Activated B cell treated with CpG ODN at 0.5 μM for 24 hours (primary cell): ENCODE results near the gene GUCY1A2. TPM values are rescaled to one million over a fixed set of nuclear protein-coding genes. Genes with fewer than 3 reads are reported as not detected.
"Not testable (repeated sequence)": the region's sequence is repeated elsewhere in the genome, so short reads cannot be mapped to it uniquely, and the experiment has no call there.

Experiments used
- ATAC-seq: fragments of 200-7000 bp; cut with Tn5 transposase; one replicate; pipeline ENCODE4 v1.10.0; 2021; ENCODE audit warnings: low read depth, mild to moderate bottlenecking, moderate library complexity
- CTCF ChIA-PET: fragments of 350-600 bp; sonication (Branson Sonifier 250); formaldehyde crosslinking; loops from one replicate; lab custom pipeline; 2021; ENCODE audit warnings: antibody characterized with exemption; lab: Charles Lee
- POLR2A ChIA-PET: fragments of 350-600 bp; sonication (Branson Sonifier 250); formaldehyde crosslinking; loops from one replicate; lab custom pipeline; 2021; ENCODE audit warnings: antibody characterized with exemption; lab: Charles Lee
- DNase-seq: peaks from one replicate; pipeline ENCODE4 v3.0.0; 2022
- H3K27ac Mint-ChIP-seq: one replicate; pipeline ENCODE4 v1.8.0; 2020; ENCODE audit warnings: mixed read lengths
- H3K27me3 Mint-ChIP-seq: one replicate; pipeline ENCODE4 v1.8.0; 2021; ENCODE audit warnings: mixed read lengths
- H3K36me3 Mint-ChIP-seq: one replicate; pipeline ENCODE4 v1.8.0; 2021; ENCODE audit warnings: low read depth, mixed read lengths
- H3K4me1 Mint-ChIP-seq: one replicate; pipeline ENCODE4 v1.8.0; 2021; ENCODE audit warnings: mixed read lengths
- H3K4me3 Mint-ChIP-seq: one replicate; pipeline ENCODE4 v1.8.0; 2020; ENCODE audit warnings: mild to moderate bottlenecking, mixed read lengths
- H3K9me3 Mint-ChIP-seq: one replicate; pipeline ENCODE4 v1.8.0; 2020; ENCODE audit warnings: mixed read lengths
- intact Hi-C: fragments of 100-400 bp; cut with micrococcal nuclease; formaldehyde crosslinking; loops from one replicate; pipeline ENCODE4 v1.15.1; 2024
- total RNA-seq: library from RNA; stranded (reverse); gene quantifications from 2 replicates; pipeline ENCODE4 v1.2.3, GENCODE V29; 2022
- TF ChIP-seq, protein P1 (sequence below): fragments of 200-600 bp; IDR thresholded peaks from one replicate; pipeline ENCODE4 v1.8.0; 2022; ENCODE audit warnings: antibody characterized with exemption, mild to moderate bottlenecking

GUCY1A2 gene
- total RNA-seq, 1 donor from 2014 or later: not detected

DNA sequence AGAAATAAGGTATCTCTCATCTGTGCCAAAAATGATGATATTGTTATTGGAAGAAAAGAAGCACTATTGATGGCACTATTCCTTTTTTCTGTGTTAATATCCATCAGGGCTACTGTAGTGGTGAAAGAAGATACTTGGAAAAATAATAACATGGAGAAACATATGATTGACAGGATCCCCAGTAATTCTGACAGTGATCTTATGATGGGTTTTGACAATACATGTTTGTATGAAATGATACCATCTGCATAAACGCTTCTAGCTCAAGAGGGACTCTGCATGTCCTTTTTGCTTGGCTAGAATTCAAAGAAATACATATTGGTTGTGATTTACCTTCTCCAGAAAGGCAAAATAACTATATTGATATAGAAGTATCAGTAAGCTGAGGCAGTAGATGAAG is 178.1 kb downstream of the GUCY1A2 start:
- DNase-seq (no peak), ATAC-seq (no peak)
- ChIA-PET CTCF (no interaction called here), POLR2A (no interaction called here)
- no peak overlapping the region for H3K27ac Mint-ChIP-seq
- intact Hi-C loops: no loop called here
- H3K4me1 Mint-ChIP-seq: no peaks in the 10 kb centered on the region
- TF ChIP-seq, protein P1, sequence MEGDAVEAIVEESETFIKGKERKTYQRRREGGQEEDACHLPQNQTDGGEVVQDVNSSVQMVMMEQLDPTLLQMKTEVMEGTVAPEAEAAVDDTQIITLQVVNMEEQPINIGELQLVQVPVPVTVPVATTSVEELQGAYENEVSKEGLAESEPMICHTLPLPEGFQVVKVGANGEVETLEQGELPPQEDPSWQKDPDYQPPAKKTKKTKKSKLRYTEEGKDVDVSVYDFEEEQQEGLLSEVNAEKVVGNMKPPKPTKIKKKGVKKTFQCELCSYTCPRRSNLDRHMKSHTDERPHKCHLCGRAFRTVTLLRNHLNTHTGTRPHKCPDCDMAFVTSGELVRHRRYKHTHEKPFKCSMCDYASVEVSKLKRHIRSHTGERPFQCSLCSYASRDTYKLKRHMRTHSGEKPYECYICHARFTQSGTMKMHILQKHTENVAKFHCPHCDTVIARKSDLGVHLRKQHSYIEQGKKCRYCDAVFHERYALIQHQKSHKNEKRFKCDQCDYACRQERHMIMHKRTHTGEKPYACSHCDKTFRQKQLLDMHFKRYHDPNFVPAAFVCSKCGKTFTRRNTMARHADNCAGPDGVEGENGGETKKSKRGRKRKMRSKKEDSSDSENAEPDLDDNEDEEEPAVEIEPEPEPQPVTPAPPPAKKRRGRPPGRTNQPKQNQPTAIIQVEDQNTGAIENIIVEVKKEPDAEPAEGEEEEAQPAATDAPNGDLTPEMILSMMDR: no peak
- peaks cover 4% of the 10 kb centered on the region for H3K9me3 Mint-ChIP-seq
- no peaks in the 10 kb centered on the region for H3K36me3 Mint-ChIP-seq
- no peak overlapping the region for H3K4me3 Mint-ChIP-seq
- no peaks in the 10 kb centered on the region for H3K27me3 Mint-ChIP-seq

DNA sequence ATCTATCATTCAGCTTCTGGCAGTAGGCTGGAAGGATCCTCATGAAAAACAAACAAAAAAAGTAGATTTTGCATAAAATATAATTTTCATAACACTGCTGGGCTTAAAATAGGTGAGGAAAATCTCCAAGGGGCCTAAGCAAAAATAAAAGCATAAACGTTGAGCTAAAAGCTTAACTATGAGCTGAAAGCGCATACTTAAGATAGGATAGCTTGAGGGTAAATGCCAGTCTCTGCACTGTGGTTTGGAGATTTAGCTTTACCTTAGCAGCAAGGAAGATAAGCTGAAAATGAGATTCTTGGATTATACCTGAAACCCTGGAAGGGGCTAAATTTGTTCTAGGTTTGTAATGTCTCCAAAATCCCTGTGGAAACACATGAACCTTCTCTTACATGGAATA is 183.7 kb downstream of the GUCY1A2 start:
- TF ChIP-seq, protein P1: no peak
- DNase-seq (no peak), ATAC-seq (no peak)
- H3K4me3 Mint-ChIP-seq: no peak overlapping the region
- H3K27ac Mint-ChIP-seq: no peak overlapping the region
- H3K27me3 Mint-ChIP-seq: no peaks in the 10 kb centered on the region
- H3K9me3 Mint-ChIP-seq: peaks cover 4% of the 10 kb centered on the region
- ChIA-PET POLR2A (no interaction called here), CTCF (no interaction called here)
- intact Hi-C loops: no loop called here
- no peaks in the 10 kb centered on the region for H3K4me1 Mint-ChIP-seq
- H3K36me3 Mint-ChIP-seq: no peaks in the 10 kb centered on the region

DNA sequence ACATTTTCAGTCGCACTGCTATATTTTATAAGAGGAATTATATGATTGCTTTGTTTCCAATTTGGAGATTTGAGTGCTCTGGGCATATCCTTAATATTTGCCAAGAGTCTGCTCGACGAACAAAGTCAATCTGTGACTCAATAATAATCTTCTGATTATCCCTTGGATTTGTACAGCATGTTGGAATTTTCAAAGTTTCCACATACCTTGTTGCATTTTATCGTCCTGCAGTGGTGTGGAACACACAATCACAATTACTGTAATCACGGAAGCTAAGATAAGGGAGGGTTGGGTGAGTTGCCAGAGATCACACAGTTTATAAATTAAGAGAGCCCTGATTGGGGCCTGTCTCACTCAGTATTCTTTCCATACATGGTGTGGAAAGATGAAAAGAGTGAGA is 189.3 kb downstream of the GUCY1A2 start:
- no peak overlapping the region for H3K27ac Mint-ChIP-seq
- ChIA-PET POLR2A (no interaction called here), CTCF (no interaction called here)
- no peaks in the 10 kb centered on the region for H3K4me1 Mint-ChIP-seq
- ATAC-seq: no peak
- H3K36me3 Mint-ChIP-seq: no peaks in the 10 kb centered on the region
- peaks cover 10% of the 10 kb centered on the region for H3K9me3 Mint-ChIP-seq
- intact Hi-C loops: no loop called here
- no peak overlapping the region for H3K4me3 Mint-ChIP-seq
- TF ChIP-seq, protein P1: no peak
- DNase-seq: no peak
- H3K27me3 Mint-ChIP-seq: no peaks in the 10 kb centered on the region

DNA sequence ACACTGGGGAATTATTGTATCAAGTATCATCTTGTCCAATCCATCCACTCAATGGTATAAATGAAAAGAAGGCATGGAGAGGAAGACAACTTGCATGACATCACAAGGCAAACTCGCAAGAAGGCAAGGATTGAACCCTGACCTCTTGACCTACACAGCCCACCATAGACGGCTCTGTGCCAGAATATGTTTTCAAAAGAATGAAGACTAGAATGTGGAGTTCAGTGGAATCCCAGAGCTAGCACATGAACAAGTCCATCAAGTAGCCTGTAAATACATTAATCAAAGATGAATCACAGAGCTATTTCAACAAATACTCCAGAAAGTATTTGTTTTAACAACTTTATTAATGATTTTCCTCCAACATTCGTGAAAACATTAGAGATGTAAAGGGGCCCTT is 189.7 kb downstream of the GUCY1A2 start:
- DNase-seq: no peak
- no peaks in the 10 kb centered on the region for H3K4me1 Mint-ChIP-seq
- peaks cover 10% of the 10 kb centered on the region for H3K9me3 Mint-ChIP-seq
- TF ChIP-seq, protein P1: no peak
- H3K4me3 Mint-ChIP-seq: no peak overlapping the region
- ChIA-PET CTCF (no interaction called here), POLR2A (no interaction called here)
- intact Hi-C loops: no loop called here
- ATAC-seq: no peak
- H3K27me3 Mint-ChIP-seq: no peaks in the 10 kb centered on the region
- H3K27ac Mint-ChIP-seq: no peak overlapping the region
- H3K36me3 Mint-ChIP-seq: no peaks in the 10 kb centered on the region

DNA sequence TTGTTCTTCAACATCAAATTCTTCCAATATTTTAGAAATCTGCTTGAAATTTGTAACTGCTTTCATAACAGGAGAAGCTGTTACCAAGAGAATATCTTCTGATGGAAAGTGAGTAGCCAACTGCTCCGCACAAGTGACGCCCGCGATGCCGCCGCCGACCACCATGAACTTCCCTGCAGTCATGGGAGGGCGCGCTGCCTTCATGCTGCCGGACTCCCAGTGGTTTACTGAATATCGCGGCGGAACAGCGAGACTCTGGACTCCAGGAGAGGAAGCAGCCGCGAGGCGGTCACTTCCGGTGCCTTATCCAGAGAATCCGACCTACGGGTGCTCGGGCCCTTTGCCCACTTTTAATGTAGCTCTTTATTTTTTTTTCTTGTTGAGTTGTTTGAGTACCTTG is 190.6 kb downstream of the GUCY1A2 start:
- intact Hi-C loops: no loop called here
- Mint-ChIP-seq H3K4me1 (no peaks in the 10 kb centered on the region), H3K27me3 (no peaks in the 10 kb centered on the region), H3K9me3 (peaks cover 10% of the 10 kb centered on the region), H3K36me3 (no peaks in the 10 kb centered on the region), H3K27ac (no peak overlapping the region), H3K4me3 (no peak overlapping the region)
- ChIA-PET CTCF (no interaction called here), POLR2A (no interaction called here)
- TF ChIP-seq, protein P1: no peak
- ATAC-seq (no peak), DNase-seq (no peak)

DNA sequence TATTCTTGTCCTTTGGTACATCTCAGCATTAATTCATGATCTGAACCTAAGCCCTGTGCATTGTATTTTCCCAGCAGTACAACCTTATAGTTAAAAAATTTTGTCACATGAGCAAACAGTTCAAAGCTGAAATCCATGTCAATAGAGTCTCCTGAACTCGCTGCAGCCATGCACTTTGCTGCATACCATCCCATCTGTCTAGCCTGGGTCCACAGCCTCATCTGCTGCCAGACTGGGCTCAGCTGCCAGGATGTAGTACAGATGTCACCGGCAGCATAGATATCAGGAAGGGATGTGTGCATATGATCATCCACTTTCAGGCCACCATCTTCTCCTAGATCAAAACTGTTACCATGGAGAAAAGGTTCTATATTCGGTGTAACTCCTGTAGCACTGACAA is 191.7 kb downstream of the GUCY1A2 start:
- H3K27ac Mint-ChIP-seq, CTCF ChIA-PET, POLR2A ChIA-PET, H3K27me3 Mint-ChIP-seq, H3K4me3 Mint-ChIP-seq, DNase-seq, H3K36me3 Mint-ChIP-seq, intact Hi-C loops, ATAC-seq, H3K4me1 Mint-ChIP-seq: not testable (repeated sequence)
- peaks cover 10% of the 10 kb centered on the region for H3K9me3 Mint-ChIP-seq
